ENCODE measurements around the gene NOL3.

- TF ChIP-seq CTCF (IDR thresholded peaks at IDR 0.05), result no peak
- TF ChIP-seq POLR2A (IDR thresholded peaks at IDR 0.05), result no peak
Measured at GRCh38 chr16:67216612-67217490, 46.5 kb downstream of the NOL3 start.
